ENCODE measurements around the gene NOS3. TPM values are rescaled to one million over a fixed set of nuclear protein-coding genes. Genes with fewer than 3 reads are reported as not detected.
A peak's percentile ranks its signal among the peaks of the same experiment; 100 is the strongest.

Gene NOS3
- total and polyA plus RNA-seq, 9 of the 15 experiments (the other 6 are each of a cell fraction or from before 2014, with no cell fraction given): 1.1 to 121 (median 23.6) TPM

GRCh38 chr7:151011097-151011409, 20.2 kb downstream of the NOS3 start (continued):
- TF ChIP-seq ZNF592 (IDR thresholded peaks at IDR 0.05) (peak; percentile 38; the same call in 1 of the 2 replicates), STAT6 (CRISPR knock-in tag; IDR thresholded peaks at IDR 0.05) (peak; percentile 12; the same call in 1 of the 2 replicates), LCOR (CRISPR knock-in tag; IDR thresholded peaks at IDR 0.05) (peak; percentile 22; the same call in 1 of the 2 replicates), HNRNPH1 (optimal IDR thresholded peaks at IDR 0.05; ENCODE audit: low read depth, low read length) (no peak), POLR2G (IDR thresholded peaks at IDR 0.05; ENCODE audit: low read depth, low read length) (no peak), HIVEP1 (CRISPR knock-in tag; IDR thresholded peaks at IDR 0.05) (no peak), NR2C2 (CRISPR knock-in tag; IDR thresholded peaks at IDR 0.05) (no peak), NR2C2 (tag; IDR thresholded peaks at IDR 0.05) (peak; percentile 56), PRDM10 (IDR thresholded peaks at IDR 0.05; ENCODE audit: partially characterized antibody) (peak; percentile 57), GTF2A2 (tag; IDR thresholded peaks at IDR 0.05) (0 out of 2 replicates have a peak, but pooled peaks have one; percentile 40), ATF3 (IDR thresholded peaks at IDR 0.05) (0 out of 2 replicates have a peak, but pooled peaks have one; percentile 8), ATF3 (CRISPR knock-in tag; conservative IDR thresholded peaks at IDR 0.05) (no peak)

Measured in K562 (cell line).